Thymus (tissue), 11 donors: Measurements from ENCODE around the gene UGGT1. TPM values are rescaled to one million over a fixed set of nuclear protein-coding genes. Genes with fewer than 3 reads are reported as not detected.

Experiments
- DNase-seq, 9 donors: peaks; one replicate each; pipeline ENCODE4 v3.0.0-alpha.2; 2013; ENCODE audit warnings: low spot score in 9 of 9, low read depth in 6 of 9, missing footprints in 1 of 9
- H3K27ac ChIP-seq, 2 donors: one replicate each; pipeline ENCODE4 v1.5.1; 2013; ENCODE audit warnings: control low read depth in 1 of 2, low read depth in 1 of 2, low read length in 1 of 2, mild to moderate bottlenecking in 1 of 2, moderate library complexity in 1 of 2
- H3K27me3 ChIP-seq, 2 donors: one replicate each; pipeline ENCODE4 v1.5.1; 2013; ENCODE audit warnings: low read length in 1 of 2; ENCODE audit not compliant: control insufficient read depth in 2 of 2, insufficient read depth in 1 of 2
- H3K36me3 ChIP-seq, 2 donors: one replicate each; pipeline ENCODE4 v1.5.1; 2013; ENCODE audit warnings: low read length in 1 of 2, mild to moderate bottlenecking in 1 of 2, moderate library complexity in 1 of 2; ENCODE audit not compliant: control insufficient read depth in 2 of 2, insufficient read depth in 2 of 2
- H3K4me1 ChIP-seq, 2 donors: one replicate each; pipeline ENCODE4 v1.5.1; 2013; ENCODE audit warnings: low read length in 2 of 2; ENCODE audit not compliant: control insufficient read depth in 2 of 2, insufficient read depth in 2 of 2
- H3K4me3 ChIP-seq, 2 donors: one replicate each; pipeline ENCODE4 v1.5.1; 2013; ENCODE audit warnings: low read length in 2 of 2, control low read depth in 1 of 2, mild to moderate bottlenecking in 1 of 2
- H3K9me3 ChIP-seq, 2 donors: one replicate each; pipeline ENCODE4 v1.5.1; 2013; ENCODE audit warnings: low read length in 1 of 2, mild to moderate bottlenecking in 1 of 2; ENCODE audit not compliant: control insufficient read depth in 2 of 2, insufficient read depth in 1 of 2
- WGBS: extraction: QIAGEN DNeasy Blood & Tissue Kit; methylation state at CpG from one replicate; pipeline ENCODE4 v1.1.7; 2013; 5-methylcytosine and 5-hydroxymethylcytosine counted together
- polyA plus RNA-seq: library from polyadenylated mRNA; stranded (reverse); fragments of 200-250 nt; gene quantifications from one replicate; pipeline ENCODE4 v1.2.3, GENCODE V29; 2013
- total RNA-seq: library from RNA; stranded (reverse); fragments of 120-200 nt; gene quantifications from one replicate; pipeline ENCODE4 v1.2.4, GENCODE V29; 2013
- donor health status: healthy.

The UGGT1 gene
- total and polyA plus RNA-seq, 2 donors, result 10.4 to 35.0 TPM

GRCh38 chr2:128160616-128161275 lies 69.7 kb downstream of the UGGT1 start:
- WGBS, result 97% methylated on average over 9 of the region's 9 CpGs
- Histone ChIP-seq H3K4me3 (no peak overlapping the region), H3K4me1 (no peaks in the 10 kb centered on the region), H3K36me3 (peaks cover 42 to 51% of the 10 kb centered on the region in 2 donors), H3K9me3 (no peaks in the 10 kb centered on the region), H3K27me3 (no peaks in the 10 kb centered on the region), H3K27ac (no peak overlapping the region)
- DNase-seq, result no peak

DNA sequence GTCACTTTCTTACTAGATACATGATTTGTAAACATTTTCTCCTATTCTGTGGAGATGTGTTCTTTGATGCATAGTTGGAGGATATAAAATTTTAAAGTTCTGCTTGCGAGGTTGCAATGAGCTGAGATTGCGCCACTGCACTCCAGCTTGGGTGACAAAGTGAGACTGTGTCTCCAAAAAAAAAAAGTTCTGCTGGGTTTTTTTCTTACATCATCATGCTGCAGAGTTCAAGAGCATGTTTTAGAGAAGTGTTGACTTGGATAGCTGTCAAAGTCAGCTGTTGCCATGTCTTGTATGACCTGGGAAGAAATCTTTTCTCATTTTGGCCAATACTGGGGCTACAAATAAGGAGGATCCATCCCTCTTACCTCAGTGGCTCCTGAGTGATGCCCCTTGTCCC lies 71.3 kb downstream of the UGGT1 start:
- Histone ChIP-seq H3K4me3 (no peak overlapping the region), H3K27me3 (no peaks in the 10 kb centered on the region), H3K9me3 (no peaks in the 10 kb centered on the region), H3K36me3 (peaks cover 52 to 62% of the 10 kb centered on the region in 2 donors), H3K4me1 (no peaks in the 10 kb centered on the region), H3K27ac (no peak overlapping the region)
- WGBS, result 96% methylated on average over 2 of the region's 2 CpGs
- no peak for DNase-seq

DNA sequence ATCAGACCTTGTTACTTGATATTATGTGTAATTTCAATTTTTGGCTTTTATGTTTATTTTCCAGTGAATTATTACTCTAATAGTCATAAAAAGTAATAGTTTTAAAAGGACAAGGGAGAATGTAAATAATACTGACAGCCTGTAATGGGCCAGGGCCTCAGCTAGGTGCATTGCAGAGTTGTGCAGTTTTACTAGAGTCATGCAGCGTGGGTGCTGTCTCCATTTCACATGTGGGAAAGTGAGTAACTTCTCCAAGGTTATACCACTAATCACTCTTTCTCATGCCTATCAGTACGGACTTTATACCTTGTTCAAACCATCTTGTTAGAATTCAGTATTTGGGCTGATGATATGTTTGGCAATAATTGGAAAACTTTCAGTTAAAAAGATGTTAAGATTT lies 73.3 kb downstream of the UGGT1 start:
- DNase-seq, result no peak
- H3K27ac ChIP-seq, result no peak overlapping the region
- WGBS, result over 99% methylated on average over 2 of the region's 2 CpGs
- H3K9me3 ChIP-seq, result no peaks in the 10 kb centered on the region
- peaks cover 44 to 67% of the 10 kb centered on the region in 2 donors for H3K36me3 ChIP-seq
- H3K27me3 ChIP-seq, result no peaks in the 10 kb centered on the region
- no peak overlapping the region for H3K4me3 ChIP-seq
- H3K4me1 ChIP-seq, result no peaks in the 10 kb centered on the region

GRCh38 chr2:128166746-128167353 lies 75.8 kb downstream of the UGGT1 start:
- DNase-seq, result no peak
- H3K27ac ChIP-seq, result no peak overlapping the region
- 98% methylated on average over 4 of the region's 4 CpGs for WGBS
- H3K9me3 ChIP-seq, result no peaks in the 10 kb centered on the region
- no peak overlapping the region for H3K4me3 ChIP-seq
- no peaks in the 10 kb centered on the region for H3K4me1 ChIP-seq
- H3K27me3 ChIP-seq, result no peaks in the 10 kb centered on the region
- H3K36me3 ChIP-seq, result peaks cover 41 to 75% of the 10 kb centered on the region in 2 donors

DNA sequence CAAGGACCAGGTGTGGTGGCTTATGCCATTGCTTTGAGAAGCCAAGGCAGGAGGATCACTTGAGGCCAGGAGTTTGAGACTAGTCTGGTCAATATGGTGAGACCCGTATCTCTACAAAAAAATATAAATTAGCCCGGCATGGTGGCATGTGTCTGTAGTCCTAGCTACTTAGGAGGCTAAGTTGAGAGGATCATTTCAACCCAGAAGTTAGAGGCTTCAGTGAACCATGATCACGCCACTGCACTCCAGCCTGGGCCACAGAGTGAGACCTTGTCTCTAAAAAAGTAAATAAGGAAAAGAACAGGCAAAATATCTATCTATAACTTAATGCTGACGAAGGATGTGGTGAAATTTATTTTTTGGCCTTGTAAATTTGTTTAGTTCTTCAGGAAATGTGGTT lies 78.1 kb downstream of the UGGT1 start:
- Histone ChIP-seq H3K9me3 (no peaks in the 10 kb centered on the region), H3K36me3 (peaks cover 52 to 85% of the 10 kb centered on the region in 2 donors), H3K4me1 (no peaks in the 10 kb centered on the region), H3K4me3 (no peak overlapping the region), H3K27ac (no peak overlapping the region), H3K27me3 (no peaks in the 10 kb centered on the region)
- WGBS, result 98% methylated on average over 4 of the region's 4 CpGs
- DNase-seq, result no peak

GRCh38 chr2:128169497-128169896 lies 78.5 kb downstream of the UGGT1 start:
- no peaks in the 10 kb centered on the region for H3K9me3 ChIP-seq
- WGBS, result 98% methylated on average over 3 of the region's 3 CpGs
- DNase-seq, result no peak
- H3K27ac ChIP-seq, result no peak overlapping the region
- no peak overlapping the region for H3K4me3 ChIP-seq
- no peaks in the 10 kb centered on the region for H3K4me1 ChIP-seq
- H3K36me3 ChIP-seq, result peaks cover 56 to 85% of the 10 kb centered on the region in 2 donors
- H3K27me3 ChIP-seq, result no peaks in the 10 kb centered on the region

DNA sequence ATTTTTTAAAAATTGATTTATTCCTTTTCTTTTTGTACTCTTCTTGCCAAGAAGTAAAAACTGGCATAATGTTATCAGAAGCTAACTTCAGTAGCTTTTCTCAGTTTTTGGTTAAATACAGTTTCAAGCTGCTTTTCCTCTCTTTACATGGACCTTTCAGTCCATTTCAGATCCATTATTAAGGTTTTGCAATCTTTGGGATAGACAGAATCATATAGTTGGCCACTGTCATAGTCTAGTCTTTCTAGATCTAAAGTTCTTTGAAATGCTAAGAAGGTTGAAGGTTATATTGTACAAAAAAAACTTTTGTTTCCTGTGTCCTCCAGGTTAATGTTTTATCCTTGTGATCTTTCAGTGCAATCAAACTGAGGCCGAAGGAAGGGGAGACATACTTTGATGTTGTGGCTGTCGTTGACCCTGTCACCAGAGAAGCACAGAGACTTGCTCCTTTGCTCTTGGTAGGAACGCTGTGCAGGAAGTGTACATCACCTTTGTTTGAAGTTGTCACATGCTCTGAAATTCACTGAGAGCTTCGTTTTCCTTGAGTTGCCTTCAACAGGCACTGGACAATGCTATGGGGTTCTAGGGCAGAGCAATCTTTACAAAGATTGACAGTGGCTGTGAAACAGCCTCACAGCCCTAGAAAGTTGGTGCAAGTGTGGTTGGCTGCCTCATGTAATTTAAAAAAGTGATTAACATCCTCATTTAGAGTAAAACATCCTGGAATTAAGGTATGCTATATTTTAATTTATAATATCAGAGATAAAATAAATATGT lies 79.1 kb downstream of the UGGT1 start:
- no peak overlapping the region for H3K4me3 ChIP-seq
- 89% methylated on average over 4 of the region's 4 CpGs for WGBS

DNA sequence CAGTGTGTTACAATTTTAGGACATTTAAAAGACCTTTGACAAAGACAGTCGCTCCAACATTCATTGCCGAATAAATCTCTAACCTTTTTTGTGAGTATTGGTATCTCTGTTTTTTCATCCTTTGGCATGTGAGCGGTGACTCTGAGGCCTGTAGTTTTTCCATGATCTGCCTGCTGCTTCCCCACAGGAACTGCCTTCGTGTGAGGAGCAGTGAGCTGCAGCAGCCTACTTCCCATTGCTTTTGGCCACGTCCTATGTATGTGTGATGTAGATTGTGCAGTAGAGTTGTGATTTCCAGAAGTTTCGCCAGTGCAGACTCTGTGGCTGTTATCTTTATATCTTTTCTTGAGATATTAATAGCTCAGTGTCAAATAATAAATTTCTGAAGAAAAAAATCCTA lies 79.8 kb downstream of the UGGT1 start:
- no peaks in the 10 kb centered on the region for H3K27me3 ChIP-seq
- no peaks in the 10 kb centered on the region for H3K9me3 ChIP-seq
- no peak overlapping the region for H3K27ac ChIP-seq
- no peak overlapping the region for H3K4me3 ChIP-seq
- H3K36me3 ChIP-seq, result peaks cover 60 to 91% of the 10 kb centered on the region in 2 donors
- WGBS, result 96% methylated on average over 6 of the region's 6 CpGs
- DNase-seq, result no peak
- H3K4me1 ChIP-seq, result no peaks in the 10 kb centered on the region

More for the DNA sequence above, 79.1 kb downstream of the UGGT1 start:
- no peaks in the 10 kb centered on the region for H3K4me1 ChIP-seq
- H3K36me3 ChIP-seq, result peaks cover 60 to 87% of the 10 kb centered on the region in 2 donors
- DNase-seq, result no peak
- H3K27ac ChIP-seq, result no peak overlapping the region
- H3K9me3 ChIP-seq, result no peaks in the 10 kb centered on the region
- no peaks in the 10 kb centered on the region for H3K27me3 ChIP-seq

GRCh38 chr2:128172191-128172590 lies 81.2 kb downstream of the UGGT1 start:
- H3K4me3 ChIP-seq, result no peak overlapping the region
- no peak overlapping the region for H3K27ac ChIP-seq
- no peaks in the 10 kb centered on the region for H3K4me1 ChIP-seq
- 98% methylated on average over 5 of the region's 5 CpGs for WGBS
- no peaks in the 10 kb centered on the region for H3K27me3 ChIP-seq
- no peak for DNase-seq
- no peaks in the 10 kb centered on the region for H3K9me3 ChIP-seq
- H3K36me3 ChIP-seq, result peaks cover 57 to 90% of the 10 kb centered on the region in 2 donors
